CD4-positive, alpha-beta T cell treated with Interleukin-17A for 4 hours (primary cell): ENCODE data around the gene CDH19.

Experiments
- DNase-seq: peaks from one replicate; pipeline ENCODE4 v3.0.0-alpha.2; 2020; ENCODE audit warnings: mixed read lengths

CDH19 gene, protein sequence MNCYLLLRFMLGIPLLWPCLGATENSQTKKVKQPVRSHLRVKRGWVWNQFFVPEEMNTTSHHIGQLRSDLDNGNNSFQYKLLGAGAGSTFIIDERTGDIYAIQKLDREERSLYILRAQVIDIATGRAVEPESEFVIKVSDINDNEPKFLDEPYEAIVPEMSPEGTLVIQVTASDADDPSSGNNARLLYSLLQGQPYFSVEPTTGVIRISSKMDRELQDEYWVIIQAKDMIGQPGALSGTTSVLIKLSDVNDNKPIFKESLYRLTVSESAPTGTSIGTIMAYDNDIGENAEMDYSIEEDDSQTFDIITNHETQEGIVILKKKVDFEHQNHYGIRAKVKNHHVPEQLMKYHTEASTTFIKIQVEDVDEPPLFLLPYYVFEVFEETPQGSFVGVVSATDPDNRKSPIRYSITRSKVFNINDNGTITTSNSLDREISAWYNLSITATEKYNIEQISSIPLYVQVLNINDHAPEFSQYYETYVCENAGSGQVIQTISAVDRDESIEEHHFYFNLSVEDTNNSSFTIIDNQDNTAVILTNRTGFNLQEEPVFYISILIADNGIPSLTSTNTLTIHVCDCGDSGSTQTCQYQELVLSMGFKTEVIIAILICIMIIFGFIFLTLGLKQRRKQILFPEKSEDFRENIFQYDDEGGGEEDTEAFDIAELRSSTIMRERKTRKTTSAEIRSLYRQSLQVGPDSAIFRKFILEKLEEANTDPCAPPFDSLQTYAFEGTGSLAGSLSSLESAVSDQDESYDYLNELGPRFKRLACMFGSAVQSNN

DNA sequence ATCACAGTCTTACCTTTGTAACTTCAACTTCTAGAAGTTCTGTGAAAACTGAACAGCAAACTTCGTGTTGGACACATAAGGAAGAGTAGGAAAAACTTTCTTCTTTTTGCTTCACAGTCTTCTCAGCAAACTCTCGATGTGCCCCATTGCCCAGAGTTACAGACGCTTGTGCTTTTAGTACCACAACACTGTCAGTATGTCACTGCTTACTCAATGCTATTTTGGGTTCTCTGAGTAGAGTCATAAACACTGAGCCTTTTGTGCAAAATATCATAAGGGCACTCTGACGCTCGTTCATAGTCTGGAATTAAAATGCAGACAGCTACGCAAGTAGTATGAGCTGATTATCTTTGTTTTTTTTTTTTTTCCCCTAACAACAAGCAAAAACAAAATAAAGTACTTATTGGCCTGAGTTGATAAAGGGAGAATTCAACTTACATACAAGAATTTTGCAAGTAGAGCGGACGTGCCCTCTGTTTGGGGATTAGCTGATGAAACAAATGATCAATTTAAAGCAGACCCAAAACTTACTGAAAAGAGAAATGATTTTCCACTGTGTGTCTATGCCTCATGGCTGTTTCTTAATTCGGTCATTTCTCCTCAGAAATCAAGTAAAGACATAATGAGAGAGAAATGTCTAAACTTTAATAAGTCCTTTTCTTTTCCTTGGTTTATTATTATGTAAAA lies at the start of gene CDH19:
Gene CDH19 (minus strand): TSS at position 150 of the 687 bp plus-strand sequence. CDS start 31,886 bp downstream, outside the sequence.
- DNase-seq = no peak

DNA sequence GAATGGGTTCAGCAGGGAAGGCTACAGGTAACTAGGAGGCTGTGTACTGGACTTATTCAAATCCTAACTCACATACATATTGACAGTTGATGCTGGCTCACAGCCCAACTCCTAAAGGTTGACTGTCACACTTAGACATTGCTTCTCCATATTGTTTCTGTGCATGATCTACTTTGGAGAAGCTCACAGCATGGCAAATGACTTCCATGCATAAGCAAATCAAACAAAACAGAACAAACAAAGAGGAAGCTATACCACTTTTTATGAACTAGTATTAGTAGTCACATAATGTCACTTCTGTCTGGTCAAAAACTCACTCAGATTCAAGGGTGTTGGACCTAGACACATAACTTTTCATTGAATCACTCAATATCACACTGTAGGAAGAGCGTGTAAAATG lies 43.8 kb upstream of the CDH19 start:
- DNase-seq = no peak

DNA sequence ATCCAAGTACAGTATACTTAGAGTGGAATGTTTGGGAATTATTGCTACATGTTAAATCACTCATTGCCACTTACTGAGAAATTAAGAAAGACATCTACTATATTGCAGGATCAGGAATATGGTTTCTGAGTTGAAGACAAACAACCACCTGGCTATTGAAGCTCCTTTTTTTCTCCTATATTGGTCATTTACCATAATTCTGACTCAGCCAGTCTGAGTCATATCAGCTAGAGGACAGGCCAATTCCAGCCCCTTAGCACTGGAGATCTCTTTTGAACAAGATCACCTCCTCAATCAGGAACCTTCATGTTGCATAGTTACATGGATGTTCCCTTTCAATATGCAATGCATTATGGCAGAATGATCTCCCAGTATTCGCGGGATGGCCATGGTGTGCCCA lies 42.7 kb upstream of the CDH19 start:
- no peak for DNase-seq

DNA sequence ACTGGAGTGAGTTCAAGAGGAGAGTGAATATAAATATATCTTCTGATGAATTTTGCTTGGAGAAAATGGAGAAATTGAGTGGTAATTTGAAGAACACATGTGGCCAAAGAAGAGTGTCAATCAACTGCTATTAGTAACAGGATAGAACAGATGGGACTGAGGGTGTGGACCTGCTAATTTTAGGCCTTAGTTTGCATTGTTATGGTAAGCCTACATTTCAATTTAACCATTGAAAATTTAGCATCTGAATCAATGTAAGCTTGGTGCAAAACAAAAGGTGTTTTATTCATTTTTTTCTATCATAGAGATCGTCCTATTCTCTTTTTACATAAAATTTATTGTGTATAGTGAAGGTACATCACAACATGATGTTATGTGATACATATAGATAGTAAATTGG lies 42.1 kb upstream of the CDH19 start:
- no peak for DNase-seq

DNA sequence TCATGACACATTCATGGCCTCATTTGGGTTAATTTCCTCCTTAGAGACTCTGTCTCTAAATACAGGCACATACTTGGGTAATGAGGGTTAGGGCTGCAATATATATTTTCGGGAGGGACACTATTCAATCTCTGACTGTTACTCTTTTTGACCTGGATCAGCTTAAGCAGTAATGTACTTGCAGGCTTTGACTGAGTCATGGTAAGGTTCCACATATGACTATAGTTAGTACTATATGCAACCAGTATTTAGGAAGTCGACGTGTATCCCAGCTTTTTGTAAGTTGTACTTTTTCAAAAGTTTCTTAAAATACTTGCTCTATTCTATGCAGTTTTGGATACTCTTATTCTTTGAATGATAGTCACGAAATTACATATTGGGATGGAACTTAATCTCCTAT lies 37.2 kb upstream of the CDH19 start:
- DNase-seq = no peak

DNA sequence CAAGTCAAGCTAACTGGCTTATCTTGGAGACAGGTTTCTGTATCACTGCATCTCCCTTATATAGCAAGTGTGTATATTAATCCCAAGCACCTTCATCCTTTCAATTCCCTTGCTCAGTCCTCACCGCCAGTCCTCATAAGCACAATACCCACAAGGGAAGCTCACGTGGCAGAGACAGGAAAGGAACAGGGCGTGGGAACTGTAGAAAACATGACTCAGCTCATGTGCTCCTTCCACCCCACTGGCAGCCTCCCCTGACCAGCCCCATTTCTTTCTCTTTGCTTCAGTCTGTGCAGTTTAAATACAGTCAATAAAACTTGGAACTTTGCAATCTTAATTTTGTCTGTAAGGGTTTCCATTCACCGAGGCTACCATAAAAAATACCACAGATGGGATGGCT lies 36.5 kb upstream of the CDH19 start:
- DNase-seq = no peak

DNA sequence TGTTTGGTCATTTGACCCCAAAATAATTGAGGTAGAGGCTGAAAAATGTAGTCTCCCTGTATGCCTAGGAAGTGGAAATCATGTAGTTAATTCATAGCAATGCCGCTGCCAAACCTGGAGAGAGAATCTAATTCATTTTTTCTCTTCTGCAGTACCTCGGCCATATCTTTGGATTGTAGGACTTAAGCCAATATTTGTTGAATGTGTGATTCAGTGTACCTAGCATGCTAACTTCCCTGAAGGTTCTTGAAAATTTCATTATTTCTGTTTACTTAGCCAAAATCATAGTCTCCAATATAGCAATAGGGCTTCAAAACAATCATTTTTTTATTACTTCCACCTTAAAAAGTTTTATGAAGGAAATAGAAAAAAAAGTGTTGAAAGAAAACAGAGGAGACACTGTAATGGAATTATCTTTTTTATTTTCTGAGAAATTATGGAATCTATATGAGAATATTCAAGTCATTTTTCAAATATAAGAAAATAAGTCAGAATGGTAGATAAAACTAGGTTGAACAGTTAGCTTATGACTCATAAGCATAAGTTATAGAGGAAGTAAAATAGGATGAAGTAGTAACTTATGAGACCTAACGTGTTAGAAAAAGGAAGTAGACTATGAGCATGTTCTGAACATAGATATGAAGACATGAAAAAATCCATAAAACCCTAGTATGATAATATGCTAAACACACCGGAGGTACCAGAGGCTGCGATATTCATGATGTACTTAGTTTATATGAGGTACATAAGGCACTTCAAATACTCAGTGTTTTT lies 35.2 kb upstream of the CDH19 start:
- no peak for DNase-seq

DNA sequence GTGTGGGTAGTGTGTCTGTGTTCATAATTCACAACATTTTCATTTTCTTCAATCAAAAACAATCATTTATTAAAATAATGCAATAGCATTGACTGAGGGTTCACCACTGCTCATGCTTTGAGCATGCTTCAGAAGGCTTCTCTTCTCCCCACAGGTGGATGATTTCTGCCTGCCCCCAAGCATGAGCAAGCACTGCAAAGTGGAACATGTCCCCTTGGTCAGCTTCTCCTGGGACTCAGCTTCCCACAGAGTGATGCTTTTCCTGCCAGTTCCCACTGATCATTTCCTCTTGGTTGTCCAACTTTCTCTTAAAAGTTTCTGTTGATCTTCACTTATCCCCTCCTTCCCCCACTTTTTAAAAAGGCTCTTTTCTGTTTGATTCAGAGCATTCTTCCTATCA lies 31.5 kb upstream of the CDH19 start:
- no peak for DNase-seq

DNA sequence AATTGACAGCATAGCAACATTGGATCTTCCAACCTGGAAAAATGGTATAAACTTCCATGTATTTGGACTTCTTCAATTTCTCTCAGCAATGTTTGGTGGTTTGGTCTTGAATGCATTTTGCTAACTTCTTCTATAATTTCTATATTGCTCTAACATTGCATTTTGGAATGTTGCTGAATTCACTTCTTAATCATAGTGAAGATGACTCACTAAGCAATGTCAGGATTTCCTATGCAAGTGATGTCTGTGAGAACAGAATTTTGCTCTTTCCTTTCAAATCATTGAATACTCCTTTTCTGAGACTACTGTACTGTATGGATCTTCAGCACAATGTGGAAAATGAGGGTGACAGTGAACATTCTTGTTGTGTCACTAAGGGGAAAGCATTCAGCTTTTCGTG lies 28.9 kb upstream of the CDH19 start:
- DNase-seq = no peak

DNA sequence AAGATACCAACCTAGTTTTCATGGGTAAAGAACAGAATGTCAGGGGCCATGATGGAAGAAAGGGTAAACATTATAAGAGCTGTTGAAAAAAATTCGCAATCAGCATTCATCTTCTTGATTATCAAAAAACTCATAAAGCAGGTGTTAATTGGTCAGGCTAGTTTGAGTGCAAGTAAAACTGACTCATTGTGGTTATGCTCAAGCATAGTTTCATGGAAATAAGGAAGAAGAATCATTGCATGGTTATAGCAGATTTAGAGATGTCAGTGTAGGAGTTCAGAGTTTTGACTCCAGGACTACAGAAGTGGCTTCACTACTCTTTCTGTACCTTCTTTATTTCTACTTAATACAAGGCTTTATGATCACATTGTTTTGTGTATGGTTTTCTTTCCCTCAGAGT lies 26.9 kb upstream of the CDH19 start:
- no peak for DNase-seq

DNA sequence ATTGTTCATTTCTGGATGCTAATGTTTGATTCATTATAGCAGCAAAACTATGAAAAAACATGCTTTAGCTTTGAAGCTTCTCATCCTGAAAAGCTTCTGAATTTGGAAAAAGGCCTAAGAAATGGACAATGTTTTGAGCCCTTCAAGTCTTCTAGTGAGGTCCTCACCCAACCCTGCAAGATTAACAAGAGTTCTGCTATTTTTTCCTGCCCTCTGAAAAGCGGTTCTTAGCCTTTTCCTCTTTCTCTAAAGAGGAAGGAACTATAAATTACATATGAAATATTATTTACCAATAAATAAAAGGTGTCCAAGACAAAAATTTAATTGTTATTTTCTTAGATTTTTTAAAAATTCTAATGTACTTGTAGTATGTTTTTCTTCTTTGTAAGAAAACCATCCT lies 19.9 kb upstream of the CDH19 start:
- DNase-seq = no peak

DNA sequence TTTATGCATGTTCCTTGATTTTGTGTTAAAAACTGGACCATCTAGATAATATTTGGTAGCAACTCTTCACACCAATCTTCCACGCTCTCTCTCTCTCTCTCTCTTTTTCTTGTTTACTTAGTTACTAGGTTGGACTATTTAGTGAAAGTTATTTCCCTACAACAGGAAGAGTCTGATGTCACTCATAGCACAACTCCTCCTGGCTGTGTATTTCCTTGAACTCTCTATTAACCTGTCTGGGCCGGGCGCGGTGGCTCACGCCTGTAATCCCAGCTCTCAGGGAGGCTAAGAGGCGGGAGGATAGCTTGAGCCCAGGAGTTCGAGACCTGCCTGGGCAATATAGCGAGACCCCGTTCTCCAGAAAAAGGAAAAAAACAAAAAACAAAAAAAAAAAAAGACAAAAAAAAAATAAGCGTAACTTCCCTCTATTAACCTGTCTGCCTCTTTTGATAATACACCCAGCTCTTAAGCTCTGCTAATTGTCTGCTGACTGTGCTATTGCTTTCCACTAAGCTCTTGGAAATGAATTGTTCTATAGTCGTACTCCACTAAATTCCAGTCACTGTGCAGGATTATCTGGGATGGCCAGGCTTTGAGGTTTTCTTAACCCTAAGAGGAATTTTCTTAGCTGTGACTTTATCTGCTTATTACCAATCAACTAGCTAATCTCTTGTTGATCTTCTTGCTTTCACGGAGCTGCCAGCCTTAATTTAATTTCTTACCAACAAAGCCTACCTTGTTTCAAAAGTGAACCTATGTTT lies 18.1 kb upstream of the CDH19 start:
- DNase-seq = no peak

DNA sequence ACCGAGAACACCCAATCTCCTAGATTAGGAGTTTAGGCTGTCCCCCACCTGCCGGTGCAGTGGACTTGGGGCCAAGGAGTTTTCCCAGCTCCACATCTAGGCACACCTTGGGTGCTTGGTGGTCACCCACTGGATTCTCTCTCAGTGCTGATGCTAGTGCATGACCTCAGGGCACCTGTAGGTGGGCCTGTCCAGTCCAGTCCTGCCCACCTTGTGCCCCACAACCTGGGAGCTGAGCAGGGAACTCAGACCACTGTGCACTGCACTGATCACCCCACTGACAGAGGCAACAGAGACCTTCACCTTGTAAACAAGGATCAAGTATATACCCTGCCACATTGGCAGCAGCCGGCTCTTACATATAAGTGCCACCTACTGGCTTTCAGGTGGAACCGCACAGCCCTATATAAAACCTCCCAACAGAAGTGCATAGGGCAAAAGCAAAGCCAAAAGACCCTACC lies 12.7 kb upstream of the CDH19 start:
- no peak for DNase-seq

DNA sequence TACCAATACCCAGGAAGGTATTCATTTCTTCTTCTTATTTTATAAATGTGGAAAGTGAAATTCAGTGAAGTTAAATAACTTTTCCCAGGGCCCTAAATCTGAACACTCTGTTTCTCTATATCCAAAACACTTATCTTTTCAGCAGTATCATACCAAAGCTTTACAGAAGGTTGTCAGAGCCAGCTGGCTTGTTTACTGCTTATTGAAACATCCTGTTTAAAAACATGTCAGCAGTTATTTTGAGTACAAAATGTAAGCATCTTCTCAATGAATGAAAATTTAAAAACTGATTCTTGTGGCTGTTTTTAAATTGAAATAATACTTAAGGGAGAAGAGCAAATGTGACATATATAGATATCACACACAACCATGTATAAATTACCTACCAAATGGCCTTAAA lies 11.3 kb upstream of the CDH19 start:
- no peak for DNase-seq

DNA sequence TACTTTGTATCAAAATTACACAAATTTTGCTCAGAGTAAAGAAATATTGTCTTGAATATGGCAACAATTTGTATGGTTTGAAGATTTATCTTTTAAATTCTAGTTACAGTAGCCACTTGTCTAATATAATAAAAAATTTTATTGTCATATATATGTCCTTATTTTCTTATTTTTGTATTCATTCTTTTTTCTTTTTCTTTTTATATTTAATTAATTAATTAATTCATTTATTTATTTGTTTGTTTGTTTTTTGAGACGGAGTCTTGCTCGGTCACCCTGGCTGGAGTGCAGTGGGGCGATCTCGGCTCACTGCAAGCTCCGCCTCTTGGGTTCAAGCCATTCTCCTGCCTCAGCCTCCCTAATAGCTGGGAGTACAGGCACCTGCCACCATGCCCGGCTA lies 3.7 kb upstream of the CDH19 start:
- no peak for DNase-seq

DNA sequence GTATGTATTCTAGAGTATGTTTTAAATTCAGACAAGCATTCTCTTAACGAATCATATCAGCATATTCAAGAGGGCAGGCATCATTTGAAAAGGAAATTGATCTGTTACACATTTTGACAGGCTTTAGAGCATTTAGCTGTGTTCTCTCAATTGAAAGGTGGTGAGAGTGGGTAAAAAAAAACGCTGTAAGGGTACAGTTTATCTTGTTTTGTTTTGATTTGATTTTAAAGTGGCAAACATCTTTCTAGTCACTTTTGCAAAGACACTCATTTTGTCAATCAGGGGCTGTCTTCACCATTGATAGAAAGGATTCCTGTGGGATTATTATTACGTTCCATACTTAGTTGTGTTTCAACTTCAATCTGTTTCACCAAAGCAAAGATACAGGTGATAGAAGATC lies 2.2 kb downstream of the CDH19 start:
- no peak for DNase-seq

DNA sequence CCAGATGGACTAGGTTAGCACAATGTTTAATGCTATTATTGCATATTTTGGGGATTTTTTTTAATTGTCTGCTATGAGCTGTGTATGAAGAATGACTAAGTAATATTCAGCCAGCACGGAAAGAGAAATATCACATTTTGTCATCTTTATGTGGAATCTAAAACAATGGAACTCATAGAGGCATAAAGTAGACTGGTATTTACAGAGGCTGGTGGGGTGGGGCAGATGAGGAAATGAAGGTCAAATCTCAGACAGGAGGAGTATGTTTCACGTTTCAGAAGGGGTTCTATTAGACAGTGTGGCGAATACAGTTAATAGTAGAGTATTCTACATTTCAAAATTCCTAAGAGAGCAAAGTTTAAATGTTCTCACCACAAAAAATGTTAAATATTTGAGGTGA lies 4.7 kb downstream of the CDH19 start:
- no peak for DNase-seq

DNA sequence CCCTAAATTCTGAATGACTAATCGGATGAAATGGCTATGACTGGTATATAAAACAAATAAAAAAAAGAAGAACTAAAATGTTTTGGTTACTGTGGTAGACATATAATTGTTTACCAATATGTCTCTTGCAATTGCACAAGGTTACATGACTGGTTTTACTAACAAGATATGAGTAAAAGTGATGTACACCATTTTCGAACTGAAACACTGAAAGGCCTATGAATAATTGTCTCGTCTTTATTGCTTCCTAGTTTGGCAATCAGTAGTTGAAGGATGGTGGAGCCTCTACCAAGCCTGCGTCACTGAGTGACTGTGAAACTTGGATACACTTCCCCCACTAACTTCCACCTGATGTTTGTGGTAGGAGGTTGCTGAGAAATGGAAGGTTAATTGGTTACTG lies 16.5 kb downstream of the CDH19 start:
- no peak for DNase-seq

DNA sequence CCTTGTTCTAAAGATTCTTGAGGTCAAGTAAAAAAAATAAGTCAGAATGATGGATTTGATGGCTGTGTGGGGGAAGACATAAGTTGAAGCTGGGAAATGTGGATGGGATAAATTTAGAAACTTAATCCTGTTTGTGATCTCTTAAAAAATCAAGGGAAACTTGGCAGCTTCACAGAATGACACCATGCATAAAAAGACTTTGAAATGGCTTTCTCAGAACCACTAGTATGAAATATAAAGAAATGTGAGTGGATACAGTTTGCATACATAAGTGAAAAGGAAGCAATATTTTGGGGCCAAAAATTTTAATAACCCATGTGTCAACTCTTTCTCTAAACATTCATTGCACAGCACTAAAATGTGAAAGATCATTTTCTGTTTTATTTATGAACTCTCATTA lies 21.7 kb downstream of the CDH19 start:
- no peak for DNase-seq

DNA sequence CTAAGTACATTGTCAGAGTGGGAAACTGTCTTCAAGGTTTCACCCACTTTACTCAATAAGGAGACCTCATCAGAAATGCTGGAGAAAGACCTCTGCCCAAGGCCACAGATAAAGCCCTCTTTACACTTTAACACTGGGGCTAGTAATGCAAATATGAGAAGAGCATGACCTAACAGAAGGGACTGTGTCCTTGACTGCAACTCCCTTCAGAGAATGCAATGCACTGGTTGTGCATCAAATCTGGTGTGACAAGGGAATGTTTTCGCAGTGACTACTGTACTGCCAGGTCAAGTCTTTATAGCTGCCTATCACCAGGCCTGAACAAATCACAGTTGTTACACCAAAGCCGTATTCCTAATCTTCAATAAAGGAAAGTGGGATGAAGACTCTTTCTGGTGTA lies 28.6 kb downstream of the CDH19 start:
- DNase-seq = no peak

DNA sequence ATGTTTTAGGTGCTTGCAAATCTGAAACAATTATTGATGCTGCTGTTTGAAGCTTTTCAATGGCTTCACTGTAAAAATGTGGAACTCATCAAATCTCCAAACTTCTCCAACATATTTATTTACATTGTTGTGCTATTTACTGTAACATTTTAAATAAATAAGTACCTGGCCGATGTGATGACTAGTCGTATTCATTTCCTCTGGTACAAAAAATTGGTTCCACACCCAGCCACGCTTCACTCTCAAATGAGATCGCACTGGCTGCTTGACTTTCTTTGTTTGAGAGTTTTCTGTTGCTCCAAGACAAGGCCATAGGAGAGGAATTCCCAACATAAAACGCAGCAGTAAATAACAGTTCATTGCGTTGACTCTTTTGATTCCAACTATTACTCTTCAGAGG lies 32.0 kb downstream of the CDH19 start:
- no peak for DNase-seq

DNA sequence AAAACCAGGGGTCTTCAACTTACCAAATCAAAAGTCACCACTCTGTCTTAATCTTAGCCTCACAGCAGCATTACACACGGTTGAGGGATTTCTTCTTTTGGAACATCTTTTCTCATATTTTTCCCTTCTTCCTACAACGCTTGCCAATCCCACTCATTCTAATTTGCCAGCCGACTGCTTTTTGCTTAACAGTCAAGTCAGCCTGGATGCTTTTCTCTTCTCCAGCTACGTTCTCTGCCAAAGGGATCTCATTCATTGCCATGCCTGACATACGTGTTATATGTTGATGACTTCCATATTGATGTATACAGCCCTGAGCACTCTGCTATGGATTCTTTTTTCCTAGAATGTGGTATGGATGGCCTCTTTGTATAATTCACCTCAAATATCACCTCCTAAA lies 37.3 kb downstream of the CDH19 start:
- DNase-seq = no peak
